Measurements from ENCODE around the gene UIMC1. TPM values are rescaled to one million over a fixed set of nuclear protein-coding genes. Genes with fewer than 3 reads are reported as not detected.

Gene UIMC1
- total RNA-seq, 2 donors from 2014 or later = 30.0 to 31.6 TPM

- Histone ChIP-seq H3K36me3 (no peaks in the 10 kb centered on the region), H3K27me3 (no peaks in the 10 kb centered on the region), H3K4me3 (no peak overlapping the region), H3K9me3 (no peaks in the 10 kb centered on the region), H3K27ac (no peak overlapping the region), H3K9ac (ENCODE audit: low read depth in 2 of 2, low read length in 2 of 2) (no peak overlapping the region), H3K4me1 (no peaks in the 10 kb centered on the region)
- no peak for DNase-seq
- intact Hi-C loops (cut with DNase I) = no loop called here
- no peak for TF ChIP-seq CTCF (IDR thresholded peaks at IDR 0.05)
Observed at GRCh38 chr5:176918613-176919012, 88.0 kb downstream of the UIMC1 start.

- Histone ChIP-seq H3K9me3 (no peaks in the 10 kb centered on the region), H3K9ac (ENCODE audit: low read depth in 2 of 2, low read length in 2 of 2) (no peak overlapping the region), H3K27ac (no peak overlapping the region), H3K27me3 (no peaks in the 10 kb centered on the region), H3K36me3 (no peaks in the 10 kb centered on the region), H3K4me1 (no peaks in the 10 kb centered on the region), H3K4me3 (no peak overlapping the region)
- TF ChIP-seq CTCF (IDR thresholded peaks at IDR 0.05) = no peak
- intact Hi-C loops (cut with DNase I) = no loop called here
- DNase-seq = no peak
Observed at GRCh38 chr5:176916337-176916736, 90.2 kb downstream of the UIMC1 start.

- no peaks in the 10 kb centered on the region for H3K27me3 ChIP-seq
- no peak overlapping the region for H3K9ac ChIP-seq (ENCODE audit: low read depth in 2 of 2, low read length in 2 of 2)
- intact Hi-C loops (cut with DNase I) = no loop called here
- H3K4me1 ChIP-seq = no peaks in the 10 kb centered on the region
- no peak for DNase-seq
- TF ChIP-seq CTCF (IDR thresholded peaks at IDR 0.05) = no peak
- no peak overlapping the region for H3K4me3 ChIP-seq
- H3K9me3 ChIP-seq = no peaks in the 10 kb centered on the region
- H3K27ac ChIP-seq = no peak overlapping the region
- no peaks in the 10 kb centered on the region for H3K36me3 ChIP-seq
Observed at GRCh38 chr5:176915906-176916305, 90.7 kb downstream of the UIMC1 start.

- Histone ChIP-seq H3K9me3 (no peaks in the 10 kb centered on the region), H3K27me3 (no peaks in the 10 kb centered on the region), H3K36me3 (peaks cover 9% of the 10 kb centered on the region), H3K9ac (ENCODE audit: low read depth in 2 of 2, low read length in 2 of 2) (no peak overlapping the region), H3K27ac (no peak overlapping the region), H3K4me3 (no peak overlapping the region), H3K4me1 (no peaks in the 10 kb centered on the region)
- intact Hi-C loops (cut with DNase I) = no loop called here
- no peak for TF ChIP-seq CTCF (IDR thresholded peaks at IDR 0.05)
- DNase-seq = no peak
Observed at GRCh38 chr5:176912115-176912514, 94.5 kb downstream of the UIMC1 start.

- Histone ChIP-seq H3K27ac (no peak overlapping the region), H3K9ac (ENCODE audit: low read depth in 2 of 2, low read length in 2 of 2) (no peak overlapping the region), H3K27me3 (no peaks in the 10 kb centered on the region), H3K4me3 (no peak overlapping the region), H3K4me1 (no peaks in the 10 kb centered on the region), H3K36me3 (peaks cover 9% of the 10 kb centered on the region), H3K9me3 (no peaks in the 10 kb centered on the region)
- TF ChIP-seq CTCF (IDR thresholded peaks at IDR 0.05) = no peak
- DNase-seq = no peak
- intact Hi-C loops (cut with DNase I) = no loop called here
Observed at GRCh38 chr5:176908675-176909368, 97.8 kb downstream of the UIMC1 start.
